NCI-H1417 treated with DMSO at 0.1 percent for 48 hours (cell line): ENCODE results near the gene ZNF655.
A peak's percentile ranks its signal among the peaks of the same experiment; 100 is the strongest.
"Not testable (repeated sequence)": the region's sequence is repeated elsewhere in the genome, so short reads cannot be mapped to it uniquely, and the experiment has no call there.

ENCODE experiments used
- DNase-seq: peaks from one replicate; lab custom pipeline; 2025; lab: John Stamatoyannopoulos, UW

Gene ZNF655

GRCh38 chr7:99558306-99559174 is at the start of gene ZNF655:
TSS of gene ZNF655 (plus strand) at chr7:99558642. CDS start at chr7:99560560, 1,918 bp downstream.
- DNase-seq = peak; percentile 66

- DNase-seq = no peak
These were observed 44.4 kb upstream of the ZNF655 start for GRCh38 chr7:99514050-99514449.

GRCh38 chr7:99521399-99521798 is 37.0 kb upstream of the ZNF655 start:
- DNase-seq = no peak

- no peak for DNase-seq
These were observed 32.6 kb upstream of the ZNF655 start for GRCh38 chr7:99525713-99526440.

- DNase-seq = no peak
These were observed 27.1 kb upstream of the ZNF655 start for GRCh38 chr7:99531354-99531765.

- DNase-seq = no peak
These were observed 22.8 kb upstream of the ZNF655 start for GRCh38 chr7:99535667-99536066.

GRCh38 chr7:99539213-99539811 is 19.1 kb upstream of the ZNF655 start:
- no peak for DNase-seq

GRCh38 chr7:99540542-99540941 is 17.9 kb upstream of the ZNF655 start:
- no peak for DNase-seq

GRCh38 chr7:99541212-99541611 is 17.2 kb upstream of the ZNF655 start:
- no peak for DNase-seq

GRCh38 chr7:99543081-99543671 is 15.3 kb upstream of the ZNF655 start:
- DNase-seq = no peak

- no peak for DNase-seq
These were observed 14.5 kb upstream of the ZNF655 start for GRCh38 chr7:99543916-99544315.

- not testable (repeated sequence) for DNase-seq
These were observed 13.1 kb upstream of the ZNF655 start for GRCh38 chr7:99545308-99545707.

- not testable (repeated sequence) for DNase-seq
These were observed 8.9 kb upstream of the ZNF655 start for GRCh38 chr7:99549545-99549944.

GRCh38 chr7:99551334-99551733 is 7.1 kb upstream of the ZNF655 start:
- no peak for DNase-seq

- DNase-seq = peak; percentile 51
These were observed 6.5 kb upstream of the ZNF655 start, which contains the start of gene FAM200A for GRCh38 chr7:99551767-99552463. TSS of gene FAM200A (minus strand) at chr7:99552114. CDS start at chr7:99548407, 3,707 bp downstream.

GRCh38 chr7:99553039-99553438 is 5.4 kb upstream of the ZNF655 start:
- DNase-seq = no peak

GRCh38 chr7:99554939-99555338 is 3.5 kb upstream of the ZNF655 start:
- DNase-seq = no peak

GRCh38 chr7:99557196-99557607 is 1.2 kb upstream of the ZNF655 start:
- no peak for DNase-seq

GRCh38 chr7:99557940-99558305 is 519 bp upstream of the ZNF655 start:
- DNase-seq = no peak

- no peak for DNase-seq
These were observed 903 bp downstream of the ZNF655 start for GRCh38 chr7:99559175-99559915.
